ENCODE results near the gene ZFHX3. TPM values are rescaled to one million over a fixed set of nuclear protein-coding genes. Genes with fewer than 3 reads are reported as not detected.

ZFHX3 gene
- total RNA-seq, 1 donor from 2014 or later, result 51.4 TPM

DNA sequence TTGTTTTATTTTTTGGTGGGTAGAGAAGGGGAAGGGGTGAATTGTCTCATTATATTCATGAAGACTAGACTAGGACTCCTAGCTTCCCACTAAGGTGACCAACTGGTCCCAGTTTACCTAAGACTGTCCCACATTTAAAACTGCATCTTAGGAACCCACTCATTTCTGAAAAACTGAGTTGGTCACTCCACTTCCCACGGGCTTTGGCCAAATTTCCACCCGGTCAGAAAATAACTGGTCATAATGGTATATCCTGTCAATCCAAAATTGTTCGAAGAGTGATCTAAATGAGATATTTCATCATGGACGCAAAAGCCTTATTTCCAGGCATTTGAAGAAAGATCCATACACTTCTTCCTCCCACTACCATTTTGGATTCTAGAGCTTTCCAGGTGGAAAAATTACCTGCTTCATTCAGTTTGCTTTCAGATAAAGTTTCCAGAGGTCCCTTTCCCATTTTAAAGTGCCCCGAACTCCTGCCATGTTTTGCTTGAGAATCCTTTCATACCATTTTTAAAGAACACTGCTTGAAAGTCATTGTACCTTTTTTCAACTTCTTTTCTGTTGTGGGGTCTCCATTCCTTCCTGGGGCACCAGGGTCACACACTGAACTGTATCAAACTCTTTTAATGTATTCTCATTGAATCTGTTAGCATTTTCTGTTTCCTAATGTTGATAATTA lies 21.8 kb upstream of the ZFHX3 start:
- no peak for DNase-seq (ENCODE audit: low spot score)

DNA sequence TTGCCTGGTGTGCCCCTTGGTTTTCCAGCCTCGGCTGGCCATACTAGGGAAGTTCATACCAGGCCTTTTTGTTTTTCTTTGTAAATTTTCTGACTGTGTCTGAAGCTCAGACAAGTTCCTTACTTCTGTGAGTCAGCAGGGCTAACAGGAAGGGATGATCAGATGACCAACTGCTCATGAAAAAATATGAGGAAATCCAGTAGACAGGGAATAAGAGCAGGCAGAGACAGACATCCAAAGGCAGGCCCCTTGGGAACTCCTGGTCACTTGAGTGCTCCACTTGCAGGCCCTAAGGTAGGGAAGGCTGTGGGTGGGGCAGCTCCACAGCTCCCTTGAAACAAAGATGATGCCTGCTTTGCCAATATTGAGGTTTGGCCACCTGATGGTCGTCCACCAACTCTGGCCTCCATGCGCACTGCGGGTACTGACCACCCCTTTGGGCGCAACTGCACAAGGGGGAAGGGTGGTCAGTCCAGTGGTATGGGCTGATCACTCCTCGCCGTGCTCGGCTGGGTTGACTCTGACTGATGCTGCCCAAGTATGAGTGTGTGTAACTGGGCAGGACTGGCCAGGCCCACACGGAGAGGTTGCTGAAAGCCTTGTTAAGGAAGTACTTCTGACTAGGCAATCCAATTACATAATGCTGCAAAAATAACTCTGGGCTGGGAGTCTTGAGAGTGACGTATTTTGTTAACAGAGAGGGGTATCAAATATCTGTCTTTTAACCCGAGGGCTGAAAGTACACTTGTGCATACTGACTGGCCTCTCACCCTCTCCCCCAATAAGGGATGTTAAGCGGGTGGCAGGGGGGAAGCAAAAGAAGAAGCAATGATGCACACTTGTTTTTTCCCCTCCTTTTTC lies 20.8 kb upstream of the ZFHX3 start:
- DNase-seq (ENCODE audit: low spot score), result peak; percentile 71

DNA sequence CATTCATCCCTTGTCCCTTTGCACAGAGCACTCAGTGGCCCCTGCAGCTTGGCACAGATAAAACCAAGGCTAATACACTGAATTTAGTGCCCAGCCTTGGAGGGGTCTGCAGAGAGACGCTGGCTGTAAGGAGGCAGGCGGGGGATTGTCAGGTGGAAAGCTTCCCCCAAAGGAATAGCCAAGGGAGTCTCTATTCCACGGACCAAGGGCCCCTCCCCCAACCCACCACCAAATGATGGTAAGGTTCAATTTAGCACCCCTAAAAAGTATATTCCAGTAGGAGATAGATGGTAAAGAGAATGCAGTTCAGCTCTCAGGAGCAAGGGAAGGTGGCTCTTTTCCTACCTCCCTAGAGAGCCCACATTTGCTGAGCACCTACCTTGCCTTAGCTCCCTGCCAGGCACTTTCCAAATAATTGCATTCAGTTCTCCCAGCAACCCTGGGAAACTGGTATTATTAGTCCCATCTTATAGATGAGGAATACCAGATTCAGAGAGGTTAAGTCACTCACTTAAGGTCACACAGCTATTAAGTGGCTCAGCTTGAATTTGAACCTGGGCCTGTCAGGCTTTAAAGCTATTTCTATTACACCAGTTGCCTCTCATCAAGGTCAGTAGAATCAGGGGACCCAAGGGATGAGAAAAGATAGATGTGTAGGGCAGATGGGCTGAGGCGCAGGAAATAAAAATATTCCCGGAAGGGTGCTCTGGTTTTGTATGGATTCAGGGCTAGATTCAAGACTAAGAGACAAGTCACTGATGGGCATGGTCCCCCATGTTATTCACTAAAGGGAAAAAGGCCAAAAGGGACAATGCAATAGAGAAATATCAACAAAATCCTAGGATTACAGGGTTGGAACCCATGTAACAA lies 20.0 kb upstream of the ZFHX3 start:
- DNase-seq (ENCODE audit: low spot score), result no peak

DNA sequence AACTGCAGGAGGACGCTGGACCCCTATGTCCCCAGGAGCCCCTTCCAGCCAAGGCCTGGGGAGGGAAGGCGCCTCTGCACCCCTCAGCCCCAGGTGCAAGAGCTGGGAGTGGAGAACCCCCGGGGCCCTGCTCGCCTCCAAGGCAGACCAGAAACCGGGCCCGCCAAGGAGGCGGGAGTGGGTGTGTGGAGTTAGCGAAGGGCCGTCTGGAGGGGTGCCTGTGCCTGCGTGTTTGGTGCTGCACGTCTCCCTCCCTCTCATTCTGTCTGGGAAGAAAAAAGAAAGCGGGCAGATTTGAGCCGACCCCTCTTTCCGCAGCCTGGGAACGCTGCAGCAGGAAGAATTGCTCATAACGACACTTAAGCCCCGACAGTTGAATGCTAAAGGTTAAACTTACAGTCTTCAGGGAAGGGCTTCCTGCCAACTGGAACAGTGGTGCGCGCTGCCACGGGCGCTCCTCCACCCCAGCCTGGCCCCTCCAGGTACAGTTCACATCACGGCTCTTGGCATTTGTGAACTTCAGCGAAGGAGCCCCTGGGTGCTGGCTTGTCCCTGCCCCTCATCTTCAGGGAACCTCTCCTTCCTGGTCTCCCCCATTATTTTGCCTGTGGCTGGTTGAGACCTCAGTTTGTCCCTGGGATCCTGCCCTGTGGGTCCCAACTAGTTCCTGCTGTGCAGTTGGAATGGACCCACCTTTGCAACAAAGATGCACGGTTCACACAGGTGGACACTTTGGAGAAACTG lies 19.2 kb upstream of the ZFHX3 start:
- no peak for DNase-seq (ENCODE audit: low spot score)

DNA sequence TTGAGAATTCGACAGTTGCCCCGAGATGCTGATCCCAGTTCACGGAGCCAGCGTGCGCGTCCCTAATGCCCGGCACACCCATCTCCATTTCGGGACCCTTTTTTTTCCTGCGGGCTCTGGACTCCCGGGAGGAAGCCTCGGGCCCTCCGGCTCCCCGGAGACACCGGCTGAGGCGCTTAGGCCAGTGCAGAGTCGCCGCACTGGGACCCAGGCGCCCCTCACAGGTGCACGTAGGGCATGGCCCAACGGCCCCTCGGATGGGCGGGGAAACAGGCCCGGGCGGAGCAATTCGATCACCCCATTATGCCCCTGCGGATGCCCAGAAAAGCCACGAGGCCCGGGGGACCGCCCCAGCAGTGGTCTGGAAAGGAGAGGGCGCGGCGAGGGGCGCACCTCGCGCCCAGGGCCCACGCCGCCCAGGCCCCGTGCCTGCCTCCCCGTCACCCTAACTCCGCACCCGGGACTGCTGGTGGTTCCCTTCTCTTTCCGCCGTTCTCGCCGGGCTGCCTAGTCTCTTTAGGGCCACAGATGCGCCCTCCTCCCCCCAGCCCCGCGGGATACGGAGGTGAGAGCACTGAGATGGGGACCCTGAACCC lies 18.5 kb upstream of the ZFHX3 start:
- no peak for DNase-seq (ENCODE audit: low spot score)

DNA sequence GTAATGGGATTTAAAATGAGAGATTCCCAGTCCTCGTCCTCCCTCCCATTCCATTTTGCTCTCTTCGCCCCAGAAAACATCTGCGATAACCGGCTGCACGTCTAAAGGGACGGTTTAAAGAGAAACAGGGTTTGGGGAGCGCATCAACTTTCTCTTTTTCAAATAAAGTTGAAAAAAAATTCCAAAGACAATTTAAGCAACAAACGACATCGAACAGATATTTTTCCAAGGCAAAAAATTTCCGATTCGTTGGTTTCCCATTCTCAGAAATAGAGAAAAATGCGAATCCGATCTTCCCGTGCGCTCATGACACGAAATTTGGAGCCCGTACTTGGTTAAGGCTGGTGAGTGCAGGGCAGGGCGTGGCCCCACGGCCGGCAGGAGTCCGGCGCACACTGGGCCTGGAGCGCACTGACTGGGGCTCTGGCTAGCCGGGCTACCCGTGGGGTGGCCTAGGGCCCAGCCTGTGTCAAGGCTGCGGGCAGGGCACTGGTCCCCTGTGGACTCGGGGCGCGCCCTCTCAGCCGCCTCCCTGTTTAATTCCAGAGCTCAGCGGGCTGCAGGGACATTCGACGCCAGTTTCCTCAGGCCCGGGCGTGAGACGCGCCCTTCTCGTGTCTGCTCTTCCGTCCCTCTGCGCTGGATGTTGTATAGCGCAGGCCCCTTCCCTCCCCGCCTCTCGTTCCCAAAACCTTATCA lies 17.9 kb upstream of the ZFHX3 start:
- DNase-seq (ENCODE audit: low spot score), result no peak

DNA sequence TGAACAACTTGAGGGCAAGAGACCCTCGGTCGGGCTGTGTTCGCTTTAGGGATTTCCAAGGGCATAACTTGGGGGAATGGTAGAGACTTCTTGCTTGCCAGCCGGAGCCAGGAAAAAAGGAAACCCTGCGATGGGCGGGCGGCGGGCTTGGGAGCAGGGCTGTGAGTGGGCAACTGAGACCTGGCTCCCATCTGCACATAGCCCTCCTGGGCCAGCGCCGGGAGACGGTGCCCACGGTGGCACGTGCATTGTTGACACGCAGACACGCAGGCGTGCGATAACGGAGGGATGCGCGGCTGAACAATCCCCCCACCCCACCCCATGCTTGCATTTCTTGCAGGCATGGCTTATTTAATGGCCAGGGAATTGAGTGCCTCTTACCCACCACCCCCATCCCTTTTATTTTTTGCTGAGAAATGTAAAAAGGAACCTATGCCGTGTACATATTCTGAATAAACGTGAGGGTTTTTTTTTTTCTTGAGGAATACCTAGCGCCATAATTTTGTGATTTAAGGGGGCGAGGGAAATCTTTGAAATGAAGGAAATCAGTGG lies 17.1 kb upstream of the ZFHX3 start:
- no peak for DNase-seq (ENCODE audit: low spot score)

DNA sequence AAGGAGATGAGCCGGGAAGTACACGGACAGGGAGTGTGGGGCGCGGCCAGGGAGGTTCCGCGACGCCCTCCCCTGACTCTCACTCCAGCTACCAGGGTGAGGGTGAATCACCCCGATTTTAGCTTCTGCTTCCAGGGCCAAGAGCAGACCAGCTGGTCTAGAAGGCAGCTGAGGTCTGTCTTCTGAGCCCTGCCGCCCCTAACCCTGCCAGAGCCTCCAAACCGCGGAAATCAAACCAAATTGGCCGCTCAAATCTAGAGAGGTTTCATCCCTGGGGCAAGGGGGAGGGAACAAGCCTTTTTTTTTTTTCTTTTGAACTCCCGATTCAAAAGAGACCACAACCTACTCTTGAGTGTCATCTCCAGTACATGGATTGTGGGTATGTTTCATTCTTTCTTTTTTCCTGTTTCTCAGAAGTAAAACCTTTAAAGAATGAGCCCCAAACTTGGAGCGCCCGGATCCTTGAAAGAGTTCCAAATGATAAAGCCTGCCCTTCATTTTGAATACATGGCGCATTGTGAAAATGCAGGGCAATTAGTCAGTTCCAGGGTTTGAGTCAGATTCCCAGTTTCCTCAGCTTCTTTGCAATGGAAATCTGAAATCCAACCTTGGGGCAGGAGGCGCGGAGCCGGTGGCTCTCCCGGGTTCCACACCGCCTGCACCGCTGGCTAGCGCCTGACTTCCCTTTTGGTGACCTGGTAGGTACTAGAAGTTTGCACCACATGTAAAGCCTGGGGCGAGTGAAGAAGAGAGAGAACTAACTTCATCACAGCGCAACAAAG lies 16.5 kb upstream of the ZFHX3 start:
- DNase-seq (ENCODE audit: low spot score), result no peak

DNA sequence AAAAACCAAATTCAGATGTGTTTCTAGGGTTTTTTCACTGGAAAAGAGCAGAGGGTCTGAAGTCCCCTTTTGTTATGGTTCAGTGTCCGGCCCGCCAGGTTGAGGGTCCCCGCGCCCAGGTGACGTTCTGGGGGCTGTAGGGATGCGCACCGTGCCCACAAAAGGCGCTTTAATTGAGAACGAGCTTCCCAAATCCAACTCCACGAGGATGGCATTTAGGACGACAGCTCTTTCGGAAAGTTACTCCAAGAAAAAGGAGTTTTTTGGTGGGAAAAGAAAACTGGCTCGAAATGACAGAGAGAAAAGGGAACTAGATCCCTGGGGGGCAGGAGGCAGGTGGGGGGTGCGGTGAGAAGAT lies 15.9 kb upstream of the ZFHX3 start:
- no peak for DNase-seq (ENCODE audit: low spot score)

DNA sequence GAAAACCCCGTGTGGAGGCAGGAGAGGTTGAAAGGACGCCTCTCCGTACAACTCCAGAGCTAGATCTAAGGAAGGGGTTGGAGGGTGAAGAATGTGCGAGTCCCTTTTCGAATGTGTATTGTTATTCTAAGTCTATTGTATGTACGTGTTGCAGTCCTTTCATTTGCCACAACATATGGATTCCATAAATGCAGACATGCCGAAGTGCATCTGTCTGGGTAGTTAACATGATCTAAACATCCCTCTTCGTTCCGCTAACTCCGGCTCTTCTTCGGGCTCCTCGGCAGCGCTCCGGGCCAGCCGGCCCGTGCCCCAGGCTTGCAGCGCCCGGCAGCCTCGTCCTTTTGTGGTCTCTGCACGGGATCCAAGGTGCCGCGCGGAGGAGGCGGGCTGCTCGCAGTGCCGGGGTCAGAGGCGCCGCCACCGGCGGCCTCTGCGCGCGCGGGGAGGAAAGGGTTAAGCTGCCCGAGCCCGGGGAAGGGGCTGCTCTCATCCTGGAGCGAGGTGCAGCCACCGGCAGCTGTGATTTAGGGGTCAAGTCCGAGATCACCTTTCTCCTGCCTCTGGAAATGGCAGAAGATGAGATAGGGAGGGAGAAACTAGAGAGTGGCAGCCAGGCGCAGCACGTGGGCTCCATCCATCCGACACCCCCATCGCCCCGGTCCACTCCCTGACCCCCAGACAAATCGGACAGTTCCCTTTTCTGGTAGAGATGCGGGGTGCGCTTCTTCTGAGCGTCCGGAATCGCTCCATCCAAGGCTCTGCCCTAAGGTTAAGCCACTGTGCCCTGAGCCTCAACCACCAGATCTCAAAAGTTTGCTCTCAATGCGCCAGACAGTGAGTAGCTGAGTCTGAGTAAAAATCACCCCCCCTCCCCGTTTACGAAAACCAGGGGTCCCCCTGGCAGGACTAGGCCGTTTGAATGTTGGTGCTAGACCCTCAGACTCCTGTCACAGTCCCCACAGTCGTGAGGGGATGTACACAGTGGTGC lies 15.1 kb upstream of the ZFHX3 start:
- DNase-seq (ENCODE audit: low spot score), result no peak

DNA sequence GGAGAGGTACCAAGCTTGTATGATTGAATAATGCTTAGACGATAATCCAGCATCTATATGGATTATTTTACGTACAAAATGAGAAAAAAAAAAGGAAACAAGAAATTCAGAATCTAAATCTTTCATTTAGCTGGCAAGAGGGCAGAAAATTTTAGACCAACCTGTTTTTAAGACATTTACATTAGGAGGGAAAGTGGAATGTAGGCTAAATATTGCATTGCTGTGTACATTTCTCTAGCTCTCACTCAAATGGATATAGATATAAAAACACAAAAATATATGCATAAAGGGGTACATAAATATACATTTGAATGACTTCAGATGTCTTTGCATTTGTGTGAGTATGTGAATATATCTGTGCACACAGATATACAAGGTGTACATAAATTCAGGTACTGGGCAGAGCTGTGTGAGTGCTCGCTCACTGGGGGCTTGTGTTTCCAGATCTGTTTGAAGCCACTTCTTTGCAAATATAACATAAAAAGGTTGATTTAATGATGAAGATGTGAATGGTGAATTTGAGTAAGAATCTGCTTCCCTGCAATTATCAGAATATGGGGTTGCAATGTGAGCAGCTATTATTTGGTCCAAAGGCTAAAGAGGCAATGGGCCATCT lies 14.2 kb upstream of the ZFHX3 start:
- DNase-seq (ENCODE audit: low spot score), result no peak

DNA sequence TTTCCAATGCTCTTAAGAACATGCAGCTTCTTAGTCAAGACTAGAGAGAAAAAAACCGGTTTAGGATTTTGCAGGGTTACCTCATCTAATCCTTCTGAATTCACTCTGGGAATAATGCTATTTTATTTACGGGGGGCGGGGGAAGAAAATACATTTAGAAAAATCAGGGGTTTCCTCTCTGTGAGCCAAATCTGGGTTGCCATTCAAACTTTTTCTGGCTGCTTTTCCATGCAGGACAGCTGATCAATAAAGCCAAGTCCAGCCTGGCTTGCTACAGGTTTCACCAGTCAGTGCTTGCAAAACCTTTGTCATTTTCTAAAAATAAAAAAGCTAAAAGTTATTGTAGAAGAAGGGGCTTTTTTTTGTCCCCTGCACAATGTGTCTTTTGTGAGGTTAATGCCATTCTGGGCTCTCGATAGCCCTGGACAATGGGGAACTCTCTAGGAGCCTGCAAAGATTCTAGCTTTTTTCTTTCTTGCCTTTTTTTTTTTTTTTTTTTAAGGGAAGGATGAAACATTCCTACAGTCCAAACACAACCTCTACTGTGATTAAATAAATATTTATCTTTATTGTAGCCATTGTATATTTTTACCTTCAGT lies 13.1 kb upstream of the ZFHX3 start:
- DNase-seq (ENCODE audit: low spot score), result no peak

DNA sequence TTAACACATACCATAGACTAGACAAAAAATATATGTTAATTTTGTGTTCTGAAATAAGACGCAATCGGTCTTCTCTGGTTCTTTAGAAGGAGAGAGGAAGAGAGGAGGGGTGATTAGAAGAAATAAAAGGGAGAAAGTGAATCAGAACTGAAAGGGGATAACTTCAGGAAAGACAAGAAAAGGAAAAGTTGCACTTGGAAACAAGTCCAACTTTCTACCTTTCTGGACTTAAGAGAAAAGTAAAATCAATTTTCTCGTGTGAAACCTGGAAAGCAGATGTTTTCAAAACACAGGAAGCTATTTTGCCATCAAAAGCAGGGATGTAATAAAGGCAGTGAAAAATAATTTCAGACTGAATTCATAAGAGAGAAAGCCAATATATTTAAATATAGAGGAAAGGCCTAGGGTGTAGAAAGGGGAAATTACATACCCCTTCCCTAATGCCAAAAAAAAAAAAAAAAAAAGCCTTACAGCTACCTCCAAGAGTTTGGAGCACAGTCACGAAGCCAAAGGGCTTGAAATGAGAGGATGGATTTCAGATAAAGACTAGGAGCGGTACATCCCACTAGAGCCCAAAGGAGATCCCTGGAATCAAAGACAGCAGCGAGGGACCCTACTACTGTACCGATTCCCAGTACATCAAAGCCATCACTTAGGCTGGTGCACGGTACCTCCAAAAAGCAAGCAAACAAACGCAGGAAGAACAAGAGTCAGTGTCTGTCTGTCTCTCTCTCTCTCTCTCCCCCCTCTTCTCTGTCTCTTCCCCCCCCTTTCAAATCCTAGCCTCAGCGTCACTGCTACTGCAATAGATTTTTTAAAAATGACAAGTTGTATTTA lies 12.1 kb upstream of the ZFHX3 start:
- no peak for DNase-seq (ENCODE audit: low spot score)

DNA sequence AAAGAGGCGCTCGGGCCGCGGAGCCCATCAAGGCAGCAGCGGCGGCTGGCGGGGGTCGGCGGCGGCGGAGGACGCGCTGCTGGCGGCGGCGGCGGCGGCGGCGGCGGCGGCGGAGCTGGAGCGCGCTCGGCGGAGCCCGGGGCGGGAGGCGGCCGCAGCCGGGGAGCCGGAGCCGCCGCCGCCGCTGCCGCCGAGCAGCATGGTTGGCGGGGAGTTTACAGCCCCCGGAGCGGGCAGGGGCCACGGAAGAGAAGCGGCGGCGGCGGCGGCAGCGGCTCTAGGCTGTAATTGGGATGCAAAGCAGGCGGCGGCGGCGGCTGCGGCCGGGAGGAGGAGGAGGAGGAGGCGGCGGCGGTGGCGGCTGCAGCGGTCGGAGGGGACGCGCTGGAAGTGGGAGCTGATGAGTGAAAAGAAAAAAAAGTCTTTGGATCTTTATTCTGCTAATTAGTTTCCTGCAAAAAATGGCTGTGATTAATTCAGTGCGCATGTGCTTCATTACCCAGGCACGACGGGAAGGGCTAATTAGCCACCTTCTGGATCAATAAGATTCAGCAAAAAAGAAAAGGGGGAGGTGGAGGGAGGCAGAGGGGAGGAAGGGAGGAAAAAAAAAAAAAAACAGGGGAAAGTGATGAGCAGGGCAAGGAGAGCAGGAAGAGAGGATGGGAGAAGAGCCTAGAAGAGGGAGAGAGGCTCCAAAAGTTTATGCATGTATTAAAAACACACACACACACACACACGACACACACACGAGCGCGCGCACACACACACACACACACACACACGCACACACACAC lies 10.9 kb upstream of the ZFHX3 start:
- peak; percentile 41 for DNase-seq (ENCODE audit: low spot score)

DNA sequence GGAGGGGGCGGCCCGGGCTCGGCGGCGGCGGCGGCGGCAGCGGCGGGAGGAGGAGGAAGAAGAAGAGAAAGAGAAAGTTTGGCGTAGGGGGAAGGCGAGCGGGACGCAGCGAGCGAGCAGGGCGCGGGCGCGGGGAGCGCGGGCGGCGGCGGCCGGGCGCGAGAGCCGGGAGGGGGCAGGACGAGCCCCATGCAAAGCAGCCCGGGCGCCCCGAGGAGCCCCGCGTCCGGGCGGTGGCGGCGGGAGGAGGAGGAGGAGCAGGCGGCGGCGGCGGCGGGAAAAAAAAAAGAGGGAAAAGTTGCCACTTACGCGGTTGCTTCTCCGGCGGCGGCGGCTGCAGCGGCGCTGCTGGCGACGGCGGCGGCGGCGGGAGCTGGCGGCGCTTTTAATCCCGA lies 10.3 kb upstream of the ZFHX3 start:
- no peak for DNase-seq (ENCODE audit: low spot score)

Data from mucosa of gallbladder (tissue), 1 donor.